Progenitor cell of endocrine pancreas (in vitro differentiated cells): ENCODE results near the gene TMEM37. TPM values are rescaled to one million over a fixed set of nuclear protein-coding genes. Genes with fewer than 3 reads are reported as not detected.

Source experiments
- DNase-seq: peaks from one replicate; pipeline ENCODE4 v3.0.0; 2021; ENCODE audit warnings: low spot score; ENCODE audit not compliant: unreplicated experiment
- H3K27ac Mint-ChIP-seq: 2 replicates; pipeline ENCODE4 v1.8.0; 2021; ENCODE audit warnings: mild to moderate bottlenecking, moderate library complexity, mixed read lengths
- H3K27me3 Mint-ChIP-seq: 2 replicates; pipeline ENCODE4 v1.8.0; 2021; ENCODE audit warnings: mixed read lengths
- H3K36me3 Mint-ChIP-seq: 2 replicates; pipeline ENCODE4 v1.8.0; 2022; ENCODE audit warnings: mixed read lengths; ENCODE audit not compliant: insufficient read depth
- H3K4me1 Mint-ChIP-seq: 2 replicates; pipeline ENCODE4 v1.8.0; 2021; ENCODE audit warnings: low read depth, mixed read lengths
- H3K4me3 Mint-ChIP-seq: 2 replicates; pipeline ENCODE4 v1.8.0; 2021; ENCODE audit warnings: low read depth, mild to moderate bottlenecking, moderate library complexity, mixed read lengths
- H3K9me3 Mint-ChIP-seq: 2 replicates; pipeline ENCODE4 v1.8.0; 2021; ENCODE audit warnings: low read depth, mixed read lengths
- CTCF ChIP-seq: fragments of 200-600 bp; sonication (generic); IDR thresholded peaks from one replicate; pipeline ENCODE4 v1.5.0; 2021; ENCODE audit warnings: antibody characterized with exemption, mild to moderate bottlenecking; ENCODE audit not compliant: unreplicated experiment
- total RNA-seq: library from RNA; stranded (reverse); gene quantifications from 2 replicates; pipeline ENCODE4 v1.2.1, GENCODE V29; 2021

TMEM37 gene
- total RNA-seq, 1 donor from 2014 or later = 17.4 TPM

GRCh38 chr2:119486196-119486827 is 54.7 kb downstream of the TMEM37 start:
- no peak for TF ChIP-seq CTCF
- H3K27ac Mint-ChIP-seq = peak overlapping the region; percentile 99
- peaks cover 78% of the 10 kb centered on the region for H3K4me1 Mint-ChIP-seq
- no peak for DNase-seq
- no peaks in the 10 kb centered on the region for H3K36me3 Mint-ChIP-seq
- no peak overlapping the region for H3K4me3 Mint-ChIP-seq
- no peaks in the 10 kb centered on the region for H3K27me3 Mint-ChIP-seq
- no peaks in the 10 kb centered on the region for H3K9me3 Mint-ChIP-seq

GRCh38 chr2:119486886-119487285 is 55.2 kb downstream of the TMEM37 start:
- no peaks in the 10 kb centered on the region for H3K9me3 Mint-ChIP-seq
- H3K4me1 Mint-ChIP-seq = peaks cover 79% of the 10 kb centered on the region
- H3K4me3 Mint-ChIP-seq = no peak overlapping the region
- no peak for TF ChIP-seq CTCF
- H3K27me3 Mint-ChIP-seq = no peaks in the 10 kb centered on the region
- no peak for DNase-seq
- H3K27ac Mint-ChIP-seq = peak overlapping the region; percentile 99
- H3K36me3 Mint-ChIP-seq = no peaks in the 10 kb centered on the region

- Mint-ChIP-seq H3K4me3 (peak overlapping the region; percentile 12), H3K27me3 (no peaks in the 10 kb centered on the region), H3K4me1 (peaks cover 82% of the 10 kb centered on the region), H3K27ac (peak overlapping the region; percentile 99), H3K36me3 (no peaks in the 10 kb centered on the region), H3K9me3 (no peaks in the 10 kb centered on the region)
- no peak for TF ChIP-seq CTCF
- DNase-seq = peak; percentile 69
Observed at GRCh38 chr2:119487434-119488244, 56.0 kb downstream of the TMEM37 start.

Other genes starting within 250 kb of the TMEM37 start
- gene STEAP3, start 208.0 kb upstream of the TMEM37 start, total RNA-seq = 3.9 and 6.8 TPM in 2 replicates
- gene C2orf76, start 65.0 kb upstream of the TMEM37 start, total RNA-seq = 8.4 and 10.9 TPM in 2 replicates
- 144 and 156 TPM in 2 replicates for gene DBI, start 64.9 kb upstream of the TMEM37 start, total RNA-seq
- gene SCTR, start 92.6 kb downstream of the TMEM37 start, total RNA-seq = 33.1 and 34.9 TPM in 2 replicates
- gene CFAP221, start 112.6 kb downstream of the TMEM37 start, total RNA-seq = 33.0 and 37.4 TPM in 2 replicates
- gene TMEM177, start 247.3 kb downstream of the TMEM37 start, total RNA-seq = 22.5 and 23.1 TPM in 2 replicates